Globus pallidus (tissue), 1 donor: ENCODE data around the gene ZNF549.

Source experiments
- DNase-seq: peaks from one replicate; pipeline ENCODE4 v3.0.0-alpha.2; 2015; ENCODE audit warnings: low spot score

The ZNF549 gene

GRCh38 chr19:57566396-57567265 is 39.5 kb downstream of the ZNF549 start:
- DNase-seq: no peak

- no peak for DNase-seq
Observed at GRCh38 chr19:57570707-57571106, 43.6 kb downstream of the ZNF549 start.

DNA sequence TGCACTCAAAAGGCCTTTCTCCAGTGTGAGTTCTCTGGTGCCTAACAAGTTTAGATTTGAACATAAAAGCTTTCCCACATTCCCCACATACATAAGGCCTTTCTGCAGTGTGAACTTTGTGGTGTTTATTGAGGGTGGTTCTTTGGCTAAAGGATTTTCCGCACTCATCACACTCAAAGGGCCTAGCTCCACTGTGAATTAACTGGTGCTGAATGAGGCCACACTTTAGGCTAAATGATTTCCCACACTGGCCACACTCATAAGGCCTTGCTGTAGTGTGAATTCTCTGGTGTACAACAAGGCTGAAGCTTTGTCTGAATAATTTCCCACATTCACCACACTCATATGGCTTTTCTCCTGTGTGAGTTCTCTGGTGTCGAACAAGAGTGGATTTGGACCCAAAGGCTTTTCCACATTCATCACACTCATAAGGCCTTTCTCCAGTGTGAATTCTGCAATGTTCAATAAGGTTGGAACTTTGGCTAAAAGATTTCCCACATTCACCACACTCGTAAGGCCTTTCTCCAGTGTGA is 45.3 kb downstream of the ZNF549 start:
- DNase-seq: no peak

- no peak for DNase-seq
Observed at GRCh38 chr19:57576661-57577060, 49.5 kb downstream of the ZNF549 start.

- DNase-seq: peak; percentile 98
Observed at GRCh38 chr19:57578487-57579205, 51.5 kb downstream of the ZNF549 start, which contains the start of gene ZNF416. Gene ZNF416, minus strand, starts transcription at chr19:57578911. Its CDS starts 207 bp downstream, at chr19:57578704.

DNA sequence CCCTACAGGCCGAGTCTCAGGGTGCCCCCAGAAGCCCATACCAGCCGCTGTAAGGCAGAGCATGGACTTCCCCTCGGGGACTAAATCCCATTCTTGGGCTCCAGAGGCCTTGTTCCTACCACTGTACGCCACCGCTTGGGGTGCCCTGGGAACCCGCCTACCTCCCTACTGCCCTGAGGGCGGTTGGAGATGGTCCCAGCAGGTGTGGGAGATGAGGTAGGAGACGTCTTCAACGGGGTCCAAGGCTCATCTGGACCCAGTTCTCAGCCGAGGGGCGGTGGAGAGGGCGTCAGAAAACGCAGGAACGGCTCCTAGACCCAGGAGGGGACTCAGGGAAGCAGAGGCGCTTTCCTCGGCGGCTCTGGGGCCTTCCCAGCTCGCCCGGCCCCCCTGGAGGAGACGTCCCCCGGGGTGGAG is 56.0 kb downstream of the ZNF549 start:
- DNase-seq: no peak

- DNase-seq: peak; percentile 95
Observed at GRCh38 chr19:57583521-57584416, 56.6 kb downstream of the ZNF549 start, which contains the start of gene ZIK1. Gene ZIK1, plus strand, starts transcription at chr19:57584145. Its CDS starts 212 bp downstream, at chr19:57584357.

DNA sequence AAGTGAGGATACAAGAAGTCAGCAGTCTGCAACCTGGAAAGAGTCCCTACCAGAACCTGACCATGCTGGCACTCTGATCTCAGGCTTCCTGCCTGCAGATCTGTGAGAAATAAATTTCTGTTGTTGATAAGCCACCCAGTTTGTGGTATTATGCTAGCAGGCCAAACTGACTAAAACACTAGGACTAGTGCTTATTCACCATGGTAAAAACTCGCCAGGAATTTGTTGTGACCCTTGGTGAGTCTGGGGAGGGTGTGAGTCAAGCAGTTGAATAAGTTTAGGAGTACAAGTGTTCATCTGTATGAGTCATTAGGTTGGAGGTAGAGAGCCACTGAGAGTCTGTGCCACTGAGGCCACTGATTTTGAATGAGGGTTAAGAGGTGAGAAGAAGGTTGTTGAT is 60.4 kb downstream of the ZNF549 start:
- no peak for DNase-seq

DNA sequence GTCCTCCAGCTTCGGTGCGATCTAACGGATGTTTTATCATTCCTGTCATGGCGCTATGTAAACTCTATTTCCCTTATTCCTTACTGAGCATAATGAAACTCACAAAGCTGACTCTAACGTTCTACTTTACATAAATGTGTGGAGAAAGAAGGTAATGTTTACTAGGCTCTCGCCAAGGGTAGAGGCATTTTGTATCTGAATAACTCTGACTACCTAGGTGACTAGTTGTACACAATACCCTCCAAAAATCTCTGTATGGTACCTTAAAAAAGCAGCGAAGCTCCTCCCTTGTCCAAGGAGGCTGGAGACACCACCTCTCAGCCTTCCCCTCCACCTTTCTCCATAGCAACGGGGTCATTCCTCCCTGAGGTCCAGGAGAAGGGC is 72.2 kb downstream of the ZNF549 start:
- DNase-seq: no peak

DNA sequence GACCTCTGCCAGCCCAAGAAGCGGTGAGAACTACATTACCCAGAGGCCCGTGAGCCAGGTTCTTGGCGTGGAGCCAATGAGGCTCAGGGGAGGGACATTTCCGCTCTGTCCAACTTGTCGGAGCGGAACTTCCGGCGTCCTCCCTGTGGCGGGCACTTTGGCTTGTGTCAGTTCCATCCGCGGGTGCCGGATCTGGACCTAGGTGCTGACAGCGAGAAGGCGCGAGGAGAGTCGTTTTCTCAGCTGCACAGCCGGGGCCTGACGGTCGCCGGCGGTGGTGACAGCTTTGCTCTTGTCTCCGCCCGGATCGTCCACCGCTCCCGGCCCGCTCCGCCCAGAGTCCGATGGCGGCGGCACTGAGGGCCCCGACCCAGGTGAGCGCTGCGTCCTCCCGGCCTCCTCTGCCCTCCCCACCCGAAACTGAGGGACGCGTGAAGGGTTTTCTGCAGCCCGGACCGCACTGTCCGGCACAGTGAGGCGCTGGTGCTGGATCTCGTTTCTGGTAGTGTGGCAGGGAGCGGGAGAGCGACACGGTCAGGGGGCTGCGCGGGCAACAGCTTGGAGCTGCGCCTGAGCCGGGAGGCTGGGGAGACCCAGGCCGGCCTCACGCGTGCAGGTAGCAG is 72.7 kb downstream of the ZNF549 start, which contains the start of gene ZNF530:
ZNF530 (plus strand) TSS at position 125 of the 623 bp plus-strand sequence. CDS start 4,461 bp downstream, outside the sequence.
- DNase-seq: peak; percentile 87

- DNase-seq: no peak
Observed at GRCh38 chr19:57606931-57607330, 79.8 kb downstream of the ZNF549 start.
